HG03097 (cell line): ENCODE results near the gene ATF7.
A peak's percentile ranks its signal among the peaks of the same experiment; 100 is the strongest.
"Not testable (repeated sequence)": the region's sequence is repeated elsewhere in the genome, so short reads cannot be mapped to it uniquely, and the experiment has no call there.

Experiments
- ATAC-seq: cut with Tn5 transposase; IDR thresholded peaks from one replicate; pipeline ENCODE4 v1.9.1; 2021; ENCODE audit not compliant: unreplicated experiment, low FRiP score

The ATF7 gene

GRCh38 chr12:53600490-53601295 is 25.5 kb downstream of the ATF7 start:
- no peak for ATAC-seq

- no peak for ATAC-seq
Measured at GRCh38 chr12:53599579-53599978, 26.6 kb downstream of the ATF7 start.

- not testable (repeated sequence) for ATAC-seq
Measured at GRCh38 chr12:53598971-53599370, 27.2 kb downstream of the ATF7 start.

- no peak for ATAC-seq
Measured at GRCh38 chr12:53596920-53597363, 29.2 kb downstream of the ATF7 start.

GRCh38 chr12:53594897-53595615 is 31.1 kb downstream of the ATF7 start:
- no peak for ATAC-seq

- ATAC-seq: no peak
Measured at GRCh38 chr12:53593707-53594106, 32.5 kb downstream of the ATF7 start.

GRCh38 chr12:53593031-53593430 is 33.2 kb downstream of the ATF7 start:
- ATAC-seq: no peak

GRCh38 chr12:53592426-53592825 is 33.8 kb downstream of the ATF7 start:
- no peak for ATAC-seq

- no peak for ATAC-seq
Measured at GRCh38 chr12:53591301-53592206, 34.6 kb downstream of the ATF7 start.

- no peak for ATAC-seq
Measured at GRCh38 chr12:53590652-53591051, 35.5 kb downstream of the ATF7 start.

GRCh38 chr12:53589915-53590314 is 36.3 kb downstream of the ATF7 start:
- no peak for ATAC-seq

GRCh38 chr12:53589423-53589822 is 36.8 kb downstream of the ATF7 start:
- ATAC-seq: no peak

GRCh38 chr12:53588123-53588522 is 38.1 kb downstream of the ATF7 start:
- no peak for ATAC-seq

GRCh38 chr12:53586745-53587144 is 39.4 kb downstream of the ATF7 start:
- ATAC-seq: no peak

GRCh38 chr12:53585448-53586125 is 40.6 kb downstream of the ATF7 start:
- peak; percentile 70 for ATAC-seq

- ATAC-seq: no peak
Measured at GRCh38 chr12:53579545-53579955, 46.6 kb downstream of the ATF7 start.

- no peak for ATAC-seq
Measured at GRCh38 chr12:53578783-53579182, 47.4 kb downstream of the ATF7 start.

GRCh38 chr12:53577941-53578352 is 48.2 kb downstream of the ATF7 start:
- peak; percentile 45 for ATAC-seq

GRCh38 chr12:53575502-53576249 is 50.5 kb downstream of the ATF7 start:
- ATAC-seq: no peak
